Activated effector memory CD4-positive, alpha-beta T cell treated with anti-CD3 and anti-CD28 coated beads, Interleukin-2, amount 50 U/mL, for 16 hours (primary cell): Measurements from ENCODE around the gene ABCA12.

ENCODE experiments used
- DNase-seq: peaks from one replicate; pipeline ENCODE4 v3.0.0-alpha.2; 2020

ABCA12 gene

GRCh38 chr2:215029936-215030335, 108.5 kb downstream of the ABCA12 start:
- no peak for DNase-seq

GRCh38 chr2:215028231-215028630, 110.2 kb downstream of the ABCA12 start:
- no peak for DNase-seq

- DNase-seq = no peak
These were observed 110.6 kb downstream of the ABCA12 start for GRCh38 chr2:215027779-215028178.

- no peak for DNase-seq
These were observed 115.5 kb downstream of the ABCA12 start for GRCh38 chr2:215022910-215023309.

GRCh38 chr2:215022418-215022817, 116.0 kb downstream of the ABCA12 start:
- DNase-seq = no peak

GRCh38 chr2:215020283-215020682, 118.1 kb downstream of the ABCA12 start:
- no peak for DNase-seq

GRCh38 chr2:215019521-215020145, 118.8 kb downstream of the ABCA12 start:
- DNase-seq = no peak

GRCh38 chr2:215019085-215019484, 119.3 kb downstream of the ABCA12 start:
- no peak for DNase-seq

GRCh38 chr2:215015421-215015820, 123.0 kb downstream of the ABCA12 start:
- DNase-seq = no peak

- no peak for DNase-seq
These were observed 128.0 kb downstream of the ABCA12 start for GRCh38 chr2:215010390-215010789.

- DNase-seq = no peak
These were observed 135.4 kb downstream of the ABCA12 start for GRCh38 chr2:215003001-215003400.

GRCh38 chr2:215002500-215002899, 135.9 kb downstream of the ABCA12 start:
- no peak for DNase-seq

- DNase-seq = no peak
These were observed 137.7 kb downstream of the ABCA12 start for GRCh38 chr2:215000721-215001120.

GRCh38 chr2:214995926-214996670, 142.3 kb downstream of the ABCA12 start:
- no peak for DNase-seq

GRCh38 chr2:214995409-214995808, 143.0 kb downstream of the ABCA12 start:
- no peak for DNase-seq

- no peak for DNase-seq
These were observed 145.5 kb downstream of the ABCA12 start for GRCh38 chr2:214992911-214993310.

GRCh38 chr2:214989187-214989586, 149.2 kb downstream of the ABCA12 start:
- no peak for DNase-seq

- DNase-seq = no peak
These were observed 151.2 kb downstream of the ABCA12 start for GRCh38 chr2:214987261-214987660.

- DNase-seq = no peak
These were observed 152.8 kb downstream of the ABCA12 start for GRCh38 chr2:214985619-214986018.

GRCh38 chr2:214966420-214966819, 172.0 kb downstream of the ABCA12 start:
- DNase-seq = no peak

- DNase-seq = no peak
These were observed 177.7 kb downstream of the ABCA12 start for GRCh38 chr2:214960677-214961076.

- DNase-seq = no peak
These were observed 191.5 kb downstream of the ABCA12 start for GRCh38 chr2:214946949-214947348.

GRCh38 chr2:214934006-214934405, 204.4 kb downstream of the ABCA12 start:
- DNase-seq = no peak

- DNase-seq = no peak
These were observed 233.8 kb downstream of the ABCA12 start for GRCh38 chr2:214904634-214905033.

- no peak for DNase-seq
These were observed 234.2 kb downstream of the ABCA12 start for GRCh38 chr2:214904176-214904575.
